22Rv1 (cell line): Measurements from ENCODE around the gene C1QL1.

Experiments
- ZFX ChIP-seq: fragments of 450-650 bp; IDR thresholded peaks from 2 replicates; pipeline ENCODE4 v1.6.1; 2017; ENCODE audit warnings: antibody characterized with exemption, borderline replicate concordance
- TF ChIP-seq, protein P1 (sequence below): fragments of 450-650 bp; IDR thresholded peaks from 2 replicates; pipeline ENCODE4 v1.5.1; 2017; ENCODE audit warnings: mild to moderate bottlenecking

DNA sequence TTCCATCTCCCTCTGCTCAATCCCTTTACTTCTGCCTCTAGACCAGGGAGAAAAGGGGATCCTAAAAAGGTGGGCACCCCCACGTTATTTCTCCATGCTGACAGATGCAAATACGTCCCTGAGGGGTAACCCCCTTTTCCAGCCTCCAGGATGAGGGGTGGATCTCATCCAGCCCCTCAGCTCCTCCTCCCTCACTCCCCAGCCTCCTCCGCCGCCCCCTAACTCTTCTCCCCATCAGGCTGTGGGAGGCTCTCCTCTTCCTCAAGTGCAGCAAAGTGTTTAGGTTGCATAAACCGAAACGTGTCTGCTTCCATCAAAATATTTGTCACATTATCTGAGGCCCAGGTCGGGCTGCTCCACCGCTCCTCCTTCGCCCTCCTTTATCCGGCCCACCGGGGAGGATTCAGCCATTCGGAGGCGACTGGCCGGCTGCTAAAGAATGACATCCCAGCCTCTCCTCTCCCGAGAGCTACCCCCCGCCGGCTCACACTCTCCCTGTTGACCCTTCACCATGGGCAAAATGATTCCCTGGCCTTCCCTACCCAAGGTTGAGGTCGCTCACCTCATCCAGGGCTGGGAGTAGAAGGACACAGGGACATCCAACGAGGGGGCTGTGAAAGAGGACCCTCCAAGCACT, 1.2 kb upstream of the C1QL1 start:
- TF ChIP-seq, protein P1, sequence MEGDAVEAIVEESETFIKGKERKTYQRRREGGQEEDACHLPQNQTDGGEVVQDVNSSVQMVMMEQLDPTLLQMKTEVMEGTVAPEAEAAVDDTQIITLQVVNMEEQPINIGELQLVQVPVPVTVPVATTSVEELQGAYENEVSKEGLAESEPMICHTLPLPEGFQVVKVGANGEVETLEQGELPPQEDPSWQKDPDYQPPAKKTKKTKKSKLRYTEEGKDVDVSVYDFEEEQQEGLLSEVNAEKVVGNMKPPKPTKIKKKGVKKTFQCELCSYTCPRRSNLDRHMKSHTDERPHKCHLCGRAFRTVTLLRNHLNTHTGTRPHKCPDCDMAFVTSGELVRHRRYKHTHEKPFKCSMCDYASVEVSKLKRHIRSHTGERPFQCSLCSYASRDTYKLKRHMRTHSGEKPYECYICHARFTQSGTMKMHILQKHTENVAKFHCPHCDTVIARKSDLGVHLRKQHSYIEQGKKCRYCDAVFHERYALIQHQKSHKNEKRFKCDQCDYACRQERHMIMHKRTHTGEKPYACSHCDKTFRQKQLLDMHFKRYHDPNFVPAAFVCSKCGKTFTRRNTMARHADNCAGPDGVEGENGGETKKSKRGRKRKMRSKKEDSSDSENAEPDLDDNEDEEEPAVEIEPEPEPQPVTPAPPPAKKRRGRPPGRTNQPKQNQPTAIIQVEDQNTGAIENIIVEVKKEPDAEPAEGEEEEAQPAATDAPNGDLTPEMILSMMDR = no peak
- no peak for TF ChIP-seq ZFX
